T-helper 22 cell (primary cell): Measurements from ENCODE around the gene ZBTB8OS.

Experiments
- DNase-seq: peaks from one replicate; pipeline ENCODE4 v3.0.0-alpha.2; 2020; ENCODE audit warnings: low read depth

ZBTB8OS gene

DNA sequence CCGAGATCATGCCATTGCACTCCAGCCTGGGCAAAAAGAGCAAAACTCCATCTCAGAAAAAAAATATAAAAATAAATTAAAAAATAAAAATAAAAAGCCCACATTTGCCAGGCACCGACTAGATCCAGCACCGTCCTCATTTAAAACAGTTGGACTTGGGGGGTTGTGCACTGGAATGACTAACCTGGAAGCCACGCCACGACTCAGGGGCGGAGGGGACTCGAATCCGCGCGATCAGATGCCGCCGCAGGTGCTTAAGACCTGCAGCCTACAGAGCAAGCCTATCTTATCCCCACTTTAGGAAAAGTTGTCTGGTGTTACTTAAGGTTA is 38.5 kb downstream of the ZBTB8OS start:
- no peak for DNase-seq

- DNase-seq, result no peak
Measured at GRCh38 chr1:32609180-32609579, 41.2 kb downstream of the ZBTB8OS start.

DNA sequence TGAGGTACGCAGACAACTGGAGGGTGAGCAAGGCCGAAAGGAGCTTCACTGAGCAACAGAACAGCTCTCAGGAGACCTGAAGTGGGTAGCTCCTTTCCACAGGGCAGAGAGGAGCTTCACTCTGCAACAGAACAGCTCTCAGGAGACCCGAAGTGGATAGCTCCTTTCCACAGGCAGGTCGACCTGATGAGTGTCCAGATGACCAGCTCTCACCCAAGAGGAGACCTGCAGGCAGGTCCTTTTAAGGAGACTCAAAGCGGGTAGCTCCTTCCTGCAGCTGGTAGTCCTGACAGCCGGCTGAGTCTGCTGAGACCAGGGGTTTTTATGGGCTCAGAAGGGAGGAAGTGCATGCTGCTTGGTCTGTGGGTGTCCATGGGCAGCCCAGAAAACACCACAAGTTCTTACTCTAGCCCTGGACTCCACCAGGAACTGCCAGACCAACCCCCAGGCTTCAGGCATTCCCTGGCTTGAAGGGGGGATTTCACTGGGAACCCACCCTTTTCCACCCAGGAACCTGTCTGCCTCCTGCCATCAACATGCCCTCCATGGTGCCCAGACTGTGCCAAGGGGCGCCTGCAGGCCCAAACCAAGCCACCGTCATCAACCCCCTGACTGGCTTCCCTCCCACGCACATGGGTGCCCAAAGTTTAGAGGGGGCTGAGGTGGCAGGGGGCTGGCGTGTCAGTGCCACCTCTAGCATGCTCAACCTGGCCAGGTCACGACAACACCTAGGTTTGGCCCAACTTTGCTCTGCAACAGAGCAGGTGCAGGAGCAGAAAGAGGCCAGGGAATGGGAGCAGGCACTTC is 43.6 kb downstream of the ZBTB8OS start:
- DNase-seq, result no peak

DNA sequence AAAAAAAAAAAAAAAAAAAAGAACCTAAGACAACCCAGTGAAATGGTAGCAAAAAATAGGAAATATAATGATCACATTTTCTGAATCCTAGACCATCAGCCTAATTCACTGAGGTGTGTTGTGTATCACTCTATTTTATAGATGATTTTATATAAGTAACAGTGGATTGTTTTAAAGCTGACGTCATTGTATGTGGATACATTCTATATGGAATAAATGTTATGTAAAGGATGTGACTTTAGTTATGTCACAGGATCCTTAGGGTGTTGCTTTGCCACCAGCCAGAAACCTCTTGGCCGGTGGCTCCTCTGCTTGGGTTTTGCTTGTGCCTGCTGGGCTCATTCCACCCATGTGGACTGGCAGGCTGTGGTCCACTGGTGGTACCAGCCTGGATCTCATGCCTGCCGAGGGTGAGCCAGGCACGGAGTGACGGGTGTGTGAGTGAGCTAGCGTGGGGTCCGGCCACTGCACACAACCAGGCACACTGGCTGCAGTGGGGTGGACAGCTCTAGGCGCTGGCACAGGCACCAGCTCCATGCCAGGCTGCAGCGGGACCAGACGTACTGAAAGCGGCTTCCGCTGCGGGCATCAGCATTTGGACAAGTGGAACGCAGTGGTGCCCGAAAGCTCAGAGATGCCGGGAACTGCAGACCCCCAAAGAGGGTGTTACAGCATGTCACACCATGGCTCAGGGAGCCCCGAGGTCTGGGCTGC is 44.5 kb downstream of the ZBTB8OS start:
- no peak for DNase-seq

DNA sequence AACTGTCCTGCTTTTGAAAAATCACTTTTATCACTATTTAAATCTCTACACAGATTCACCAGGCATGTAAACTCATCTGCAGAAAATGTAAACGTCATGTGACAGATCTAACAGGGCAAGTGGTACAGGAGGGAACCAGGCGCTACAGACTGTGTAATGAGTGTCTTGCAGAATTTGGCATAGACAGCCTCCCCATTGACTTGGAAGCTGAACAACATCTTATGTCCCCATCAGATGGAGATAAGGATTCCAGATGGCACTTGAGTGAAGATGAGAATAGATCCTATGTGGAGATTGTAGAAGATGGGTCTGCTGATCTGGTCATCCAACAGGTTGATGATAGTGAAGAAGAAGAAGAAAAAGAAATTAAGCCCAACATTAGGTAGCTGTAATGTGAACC is 50.3 kb downstream of the ZBTB8OS start:
- no peak for DNase-seq

GRCh38 chr1:32592943-32593342 is 57.4 kb downstream of the ZBTB8OS start:
- no peak for DNase-seq

GRCh38 chr1:32580348-32581017 is 69.9 kb downstream of the ZBTB8OS start:
- DNase-seq, result no peak
